HepG2 (cell line): ENCODE results near the gene COX8C. TPM values are rescaled to one million over a fixed set of nuclear protein-coding genes. Genes with fewer than 3 reads are reported as not detected.

ENCODE experiments used
- ATAC-seq: fragments of 200-7000 bp; cut with Tn5 transposase; 3 replicates; pipeline ENCODE4 v1.9.1; 2020; ENCODE audit warnings: mild to moderate bottlenecking, moderate library complexity
- BruUV-seq: library from RNA; stranded (reverse); fragments of 400-500 nt; replicated peaks from 2 replicates; lab custom pipeline; 2021; lab: Mats Ljungman, UMichigan
- CTCF ChIA-PET: fragments of 300-600 bp; formaldehyde crosslinking; extraction: SDS; loops from one replicate; lab custom pipeline; 2021; ENCODE audit warnings: low total read pairs, inconsistent platforms, low intra/inter-chr PET ratio; lab: Yijun Ruan, JAX
- POLR2A ChIA-PET: fragments of 350-600 bp; sonication (Branson Sonifier 250); formaldehyde crosslinking; loops from one replicate; lab custom pipeline; 2020; ENCODE audit warnings: antibody characterized with exemption, inconsistent platforms; lab: Yijun Ruan, JAX
- DNase-seq: peaks from one replicate; pipeline ENCODE4 v3.0.0-alpha.2; 2015; ENCODE audit warnings: low spot score
- FAIRE-seq: peaks from 3 replicates; lab custom pipeline; 2011; peaks lifted over from hg19 to GRCh38; lab: Jason Lieb, UNC
- H2AFZ ChIP-seq: one replicate; pipeline ENCODE4 v1.6.1; 2011; ENCODE audit warnings: low read length, inconsistent platforms
- H3K27ac ChIP-seq: fragments of 300-600 bp; 3 replicates; pipeline ENCODE4 v1.8.0; 2011; ENCODE audit warnings: mixed run types, mild to moderate bottlenecking, mixed read lengths, low read length, inconsistent platforms; ENCODE audit not compliant: insufficient read depth; ENCODE audit errors: extremely low read length
- H3K27me3 ChIP-seq, 2 experiments: fragments of 200-600 bp in 1 of 2; 2 replicates in 1 of 2; 3 replicates in 1 of 2; pipeline versions ENCODE4 v1.6.0 to v1.8.0; 2011; ENCODE audit warnings: low read length in 2 of 2, mild to moderate bottlenecking in 2 of 2, moderate library complexity in 2 of 2, inconsistent platforms in 1 of 2; ENCODE audit not compliant: insufficient read depth in 2 of 2, control insufficient read depth in 1 of 2
- H3K36me3 ChIP-seq, 2 experiments: fragments of 200-600 bp in 1 of 2; replicated peaks in 1 of 2; 2 replicates in 1 of 2; 3 replicates in 1 of 2; pipeline versions ENCODE4 v1.5.1 to v1.8.0; 2011; ENCODE audit warnings: low read length in 2 of 2, inconsistent platforms in 1 of 2; ENCODE audit not compliant: insufficient read depth in 2 of 2, control insufficient read depth in 1 of 2
- H3K4me1 ChIP-seq: 2 replicates; pipeline ENCODE4 v1.5.1; 2012; ENCODE audit warnings: low read length, inconsistent platforms; ENCODE audit not compliant: insufficient read depth
- H3K4me2 ChIP-seq: 2 replicates; pipeline ENCODE4 v1.6.0; 2011; ENCODE audit warnings: low read depth, low read length, inconsistent platforms
- H3K4me3 ChIP-seq, 3 experiments: fragments of 200-600 bp in 1 of 3; sonication (generic), shearing (Covaris generic) in 1 of 3; replicated peaks in 1 of 3; 2 replicates each; pipeline ENCODE4 v1.5.1; 2011 to 2016; ENCODE audit warnings: low read length in 3 of 3, inconsistent platforms in 2 of 3, low read depth in 2 of 3, mild to moderate bottlenecking in 2 of 3, control low read depth in 1 of 3, mixed read lengths in 1 of 3; ENCODE audit not compliant: insufficient read depth in 1 of 3
- H3K79me2 ChIP-seq: one replicate; pipeline ENCODE4 v1.6.1; 2011; ENCODE audit warnings: low read length, inconsistent platforms; ENCODE audit not compliant: insufficient read depth
- H3K9ac ChIP-seq: 2 replicates; pipeline ENCODE4 v1.6.0; 2011; ENCODE audit warnings: mild to moderate bottlenecking, low read depth, low read length, inconsistent platforms; ENCODE audit not compliant: insufficient read depth
- H3K9me3 ChIP-seq: 2 replicates; pipeline ENCODE4 v1.5.1; 2012; ENCODE audit warnings: mild to moderate bottlenecking, low read length
- H4K20me1 ChIP-seq: 2 replicates; pipeline ENCODE4 v1.6.0; 2011; ENCODE audit warnings: inconsistent platforms, mild to moderate bottlenecking, low read length, moderate library complexity; ENCODE audit not compliant: insufficient read depth
- ESRRA ChIP-seq: sonication (generic); formaldehyde crosslinking; IDR thresholded peaks from 2 replicates; pipeline ENCODE4 v1.5.1; 2020; ENCODE audit warnings: mild to moderate bottlenecking, low read depth, missing genetic modification reagents
- GZF1 ChIP-seq: sonication (generic); formaldehyde crosslinking; IDR thresholded peaks from 2 replicates; pipeline ENCODE4 v1.5.1; 2020; ENCODE audit warnings: mild to moderate bottlenecking, missing genetic modification reagents
- POLR2A ChIP-seq, 2 experiments: IDR thresholded peaks; 2 replicates each; pipeline ENCODE4 v1.6.1; 2011; ENCODE audit warnings: low read depth in 2 of 2, low read length in 2 of 2, mild to moderate bottlenecking in 1 of 2, moderate library complexity in 1 of 2; ENCODE audit not compliant: insufficient read depth in 1 of 2
- SKI ChIP-seq: fragments of 450-650 bp; IDR thresholded peaks from one replicate; pipeline ENCODE4 v1.6.1; 2018; ENCODE audit warnings: mild to moderate bottlenecking; ENCODE audit not compliant: partially characterized antibody
- YEATS4 ChIP-seq: sonication (generic); formaldehyde crosslinking; IDR thresholded peaks from 2 replicates; pipeline ENCODE4 v1.4.0; 2020; ENCODE audit warnings: missing genetic modification reagents, borderline replicate concordance
- ZBTB7B ChIP-seq: sonication (generic); formaldehyde crosslinking; IDR thresholded peaks from 2 replicates; pipeline ENCODE4 v1.4.0; 2020; ENCODE audit warnings: missing genetic modification reagents
- ZFP37 ChIP-seq: sonication (generic); formaldehyde crosslinking; IDR thresholded peaks from 2 replicates; pipeline ENCODE4 v1.4.0; 2020; ENCODE audit warnings: missing genetic modification reagents, borderline replicate concordance
- ZFP91 ChIP-seq: sonication (generic); formaldehyde crosslinking; IDR thresholded peaks from 2 replicates; pipeline ENCODE4 v1.9.0; 2022; ENCODE audit warnings: missing genetic modification reagents, mild to moderate bottlenecking, borderline replicate concordance
- ZMAT3 ChIP-seq: sonication (generic); formaldehyde crosslinking; conservative IDR thresholded peaks from 2 replicates; pipeline ENCODE4 v1.7.0; 2021; ENCODE audit warnings: missing genetic modification reagents
- ZNF205 ChIP-seq: IDR thresholded peaks from 2 replicates; pipeline ENCODE4 v1.6.1; 2018; ENCODE audit warnings: missing biosample characterization, missing genetic modification reagents
- ZNF234 ChIP-seq: sonication (generic); formaldehyde crosslinking; conservative IDR thresholded peaks from 2 replicates; pipeline ENCODE4 v1.5.1; 2020; ENCODE audit warnings: mild to moderate bottlenecking, missing genetic modification reagents
- ZNF292 ChIP-seq: sonication (generic); formaldehyde crosslinking; IDR thresholded peaks from 2 replicates; pipeline ENCODE4 v1.8.1; 2022; ENCODE audit warnings: mild to moderate bottlenecking, low read depth, missing genetic modification reagents, borderline replicate concordance
- ZNF773 ChIP-seq: sonication (generic); formaldehyde crosslinking; IDR thresholded peaks from 2 replicates; pipeline ENCODE4 v1.4.0; 2020; ENCODE audit warnings: missing genetic modification reagents, borderline replicate concordance
- ZNF839 ChIP-seq: sonication (generic); formaldehyde crosslinking; IDR thresholded peaks from 2 replicates; pipeline ENCODE4 v1.4.0; 2020; ENCODE audit warnings: missing genetic modification reagents, mild to moderate bottlenecking, borderline replicate concordance
- WGBS: methylation state at CpG from one replicate; pipeline ENCODE4 v1.1.6; 2017; ENCODE audit warnings: low lambda C conversion rate; 5-methylcytosine and 5-hydroxymethylcytosine counted together
- in situ Hi-C: cut with HindIII; loops from 2 replicates; pipeline ENCODE4 v1.10.0; 2017; ENCODE audit warnings: low pct_unique_long_range_greater_than_20kb; ENCODE audit not compliant: extremely low pct_ligation_motif_present
- intact Hi-C: fragments of 100-400 bp; cut with micrococcal nuclease; formaldehyde crosslinking; loops from one replicate; pipeline ENCODE4 v1.10.0; 2022; ENCODE audit not compliant: unreplicated experiment
- polyA plus RNA-seq, 8 experiments: library from polyadenylated mRNA; depleted of rRNA in 3 of 8; stranded (reverse) in 7 of 8; unstranded in 1 of 8; fragments of >200 nt; fragmentation: Illumina TruSeq in 4 of 8; extraction: Trizol in 4 of 8; gene quantifications; 2 replicates each; pipeline versions ENCODE4 v1.2.1 to v1.2.3, GENCODE V29; 2011 to 2016; ENCODE audit warnings: low read depth in 4 of 8, missing spikeins in 1 of 8, mixed read lengths in 1 of 8; ENCODE audit not compliant: insufficient read depth in 1 of 8
- total RNA-seq, 5 experiments: library from RNA; depleted of rRNA; stranded (reverse); fragments of >200 nt; fragmentation: Illumina TruSeq; extraction: Trizol; gene quantifications; 2 replicates each; pipeline ENCODE4 v1.2.3, GENCODE V29; 2016; ENCODE audit warnings: low read depth in 1 of 5
- TF ChIP-seq, protein P1 (sequence below): sonication (generic); formaldehyde crosslinking; IDR thresholded peaks from 2 replicates; pipeline ENCODE4 v1.4.0; 2020; ENCODE audit warnings: missing genetic modification reagents, borderline replicate concordance

Gene COX8C
- total and polyA plus RNA-seq, 2 of the 13 experiments (the other 11 are each of a cell fraction or from before 2014, with no cell fraction given), result not detected

GRCh38 chr14:93332397-93332852 is 14.6 kb upstream of the COX8C start (continued):
- TF ChIP-seq, protein P1, sequence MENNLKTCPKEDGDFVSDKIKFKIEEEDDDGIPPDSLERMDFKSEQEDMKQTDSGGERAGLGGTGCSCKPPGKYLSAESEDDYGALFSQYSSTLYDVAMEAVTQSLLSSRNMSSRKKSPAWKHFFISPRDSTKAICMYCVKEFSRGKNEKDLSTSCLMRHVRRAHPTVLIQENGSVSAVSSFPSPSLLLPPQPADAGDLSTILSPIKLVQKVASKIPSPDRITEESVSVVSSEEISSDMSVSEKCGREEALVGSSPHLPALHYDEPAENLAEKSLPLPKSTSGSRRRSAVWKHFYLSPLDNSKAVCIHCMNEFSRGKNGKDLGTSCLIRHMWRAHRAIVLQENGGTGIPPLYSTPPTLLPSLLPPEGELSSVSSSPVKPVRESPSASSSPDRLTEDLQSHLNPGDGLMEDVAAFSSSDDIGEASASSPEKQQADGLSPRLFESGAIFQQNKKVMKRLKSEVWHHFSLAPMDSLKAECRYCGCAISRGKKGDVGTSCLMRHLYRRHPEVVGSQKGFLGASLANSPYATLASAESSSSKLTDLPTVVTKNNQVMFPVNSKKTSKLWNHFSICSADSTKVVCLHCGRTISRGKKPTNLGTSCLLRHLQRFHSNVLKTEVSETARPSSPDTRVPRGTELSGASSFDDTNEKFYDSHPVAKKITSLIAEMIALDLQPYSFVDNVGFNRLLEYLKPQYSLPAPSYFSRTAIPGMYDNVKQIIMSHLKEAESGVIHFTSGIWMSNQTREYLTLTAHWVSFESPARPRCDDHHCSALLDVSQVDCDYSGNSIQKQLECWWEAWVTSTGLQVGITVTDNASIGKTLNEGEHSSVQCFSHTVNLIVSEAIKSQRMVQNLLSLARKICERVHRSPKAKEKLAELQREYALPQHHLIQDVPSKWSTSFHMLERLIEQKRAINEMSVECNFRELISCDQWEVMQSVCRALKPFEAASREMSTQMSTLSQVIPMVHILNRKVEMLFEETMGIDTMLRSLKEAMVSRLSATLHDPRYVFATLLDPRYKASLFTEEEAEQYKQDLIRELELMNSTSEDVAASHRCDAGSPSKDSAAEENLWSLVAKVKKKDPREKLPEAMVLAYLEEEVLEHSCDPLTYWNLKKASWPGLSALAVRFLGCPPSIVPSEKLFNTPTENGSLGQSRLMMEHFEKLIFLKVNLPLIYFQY, result 0 out of 2 replicates have a peak, but pooled peaks have one; percentile 12
- TF ChIP-seq ZMAT3 (CRISPR knock-in tag) (no peak), ZNF839 (CRISPR knock-in tag) (no peak), POLR2A (IDR thresholded peaks at IDR 0.05; ENCODE audit: insufficient read depth in 1 of 2, low read depth in 2 of 2, low read length in 2 of 2) (0 out of 4 replicates have a peak, but pooled peaks of 1 of the 2 experiments have one; percentile 49), ZNF205 (CRISPR knock-in tag) (no peak), SKI (peak; percentile 48), ZNF773 (no peak)

- FAIRE-seq, result peak; percentile 65
- in situ Hi-C loops (no loop called here), intact Hi-C loops (loop anchor here (5.0 to 10.0 kb wide), 2 partner anchors 48 to 126 kb away; partner anchors contain the start of genes GON7 and UBR7)
- DNase-seq, result peak; percentile 90
- CTCF ChIA-PET, result no interaction called here
- H3K79me2 ChIP-seq, result peaks cover 46% of the 10 kb centered on the region
- peak; percentile 86 for ATAC-seq
- peak within 1 kb of the TSS; percentile 96 for H2AFZ ChIP-seq
- H3K4me3 ChIP-seq, result peak within 1 kb of the TSS; percentile 77 to 81 (median 79)
- 0% methylated on average over 32 of the region's 74 CpGs for WGBS
- peaks cover 21% of the 10 kb centered on the region for H4K20me1 ChIP-seq
- peaks cover 8% of the 10 kb centered on the region; the same call in 1 of the 2 replicates for H3K9me3 ChIP-seq
- TSS peak; percentile 70 for BruUV-seq
- POLR2A ChIA-PET, result no interaction called here
- H3K4me2 ChIP-seq, result peak within 1 kb of the TSS; percentile 92
- no peaks in the 10 kb centered on the region for H3K36me3 ChIP-seq
- peak within 1 kb of the TSS; percentile 84 for H3K27ac ChIP-seq
- peaks cover 48% of the 10 kb centered on the region for H3K4me1 ChIP-seq
- H3K9ac ChIP-seq, result peak within 1 kb of the TSS; percentile 87
- H3K27me3 ChIP-seq, result no peaks in the 10 kb centered on the region; a peak in 1 of 5 replicates
- TF ChIP-seq GZF1 (CRISPR knock-in tag), result no peak
- TF ChIP-seq ZNF292 (CRISPR knock-in tag), result peak; percentile 46; the same call in 1 of the 2 replicates
- TF ChIP-seq ZNF234, result 0 out of 2 replicates have a peak, but pooled peaks have one; percentile 35
- TF ChIP-seq ZBTB7B, result peak; percentile 59; the same call in 1 of the 2 replicates
- TF ChIP-seq ZFP91 (CRISPR knock-in tag), result peak; percentile 34; the same call in 1 of the 2 replicates
- TF ChIP-seq ZFP37 (CRISPR knock-in tag), result peak; percentile 84; the same call in 1 of the 2 replicates
- TF ChIP-seq ESRRA, result 0 out of 2 replicates have a peak, but pooled peaks have one; percentile 20
- TF ChIP-seq YEATS4 (CRISPR knock-in tag), result peak; percentile 94
Observed at GRCh38 chr14:93332853-93333630, 13.9 kb upstream of the COX8C start, which contains the start of gene BTBD7. Gene BTBD7, minus strand, starts transcription at chr14:93333036. Its CDS starts 36,985 bp downstream, at chr14:93296051.
